AG10803 (cell line): ENCODE results near the gene SYT13.
"Not testable (repeated sequence)": the region's sequence is repeated elsewhere in the genome, so short reads cannot be mapped to it uniquely, and the experiment has no call there.

Experiments
- DNase-seq: peaks from one replicate; pipeline ENCODE4 v3.0.0; 2010; ENCODE audit warnings: low read depth
- H3K4me3 ChIP-seq: 2 replicates; pipeline ENCODE4 v1.5.1; 2011; ENCODE audit warnings: mild to moderate bottlenecking, low read length, control low read depth
- TF ChIP-seq, protein P1 (sequence below): conservative IDR thresholded peaks from 2 replicates; pipeline ENCODE4 v1.5.1; 2011; ENCODE audit warnings: mild to moderate bottlenecking, low read length, control low read depth, inconsistent platforms

Gene SYT13

DNA sequence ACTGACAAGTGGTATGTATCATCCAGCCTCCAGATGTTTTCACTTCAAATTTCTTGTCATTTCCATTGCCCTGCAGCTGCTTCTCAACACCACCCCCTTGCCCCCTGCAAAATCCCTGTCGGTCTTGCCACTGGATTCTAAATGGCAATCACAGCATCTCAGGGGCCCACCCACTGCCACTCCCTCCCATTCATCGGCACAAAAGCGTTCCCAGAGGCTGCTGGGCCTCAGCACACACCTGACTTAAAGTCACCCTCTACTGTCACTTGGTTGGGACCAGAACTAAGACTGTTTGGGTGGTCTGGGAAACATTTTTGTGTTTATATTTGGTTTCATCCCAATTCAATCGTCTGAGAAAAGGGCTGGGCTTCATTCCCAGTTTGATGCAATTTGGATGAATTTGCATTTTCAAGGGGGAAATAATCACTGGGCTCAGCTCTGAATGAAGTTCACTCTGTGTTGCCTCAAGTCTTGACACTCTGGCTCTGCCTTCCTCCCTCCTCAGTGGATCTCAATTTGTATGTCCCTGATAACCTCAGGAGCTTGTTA, 27.1 kb downstream of the SYT13 start:
- no peak overlapping the region for H3K4me3 ChIP-seq
- TF ChIP-seq, protein P1, sequence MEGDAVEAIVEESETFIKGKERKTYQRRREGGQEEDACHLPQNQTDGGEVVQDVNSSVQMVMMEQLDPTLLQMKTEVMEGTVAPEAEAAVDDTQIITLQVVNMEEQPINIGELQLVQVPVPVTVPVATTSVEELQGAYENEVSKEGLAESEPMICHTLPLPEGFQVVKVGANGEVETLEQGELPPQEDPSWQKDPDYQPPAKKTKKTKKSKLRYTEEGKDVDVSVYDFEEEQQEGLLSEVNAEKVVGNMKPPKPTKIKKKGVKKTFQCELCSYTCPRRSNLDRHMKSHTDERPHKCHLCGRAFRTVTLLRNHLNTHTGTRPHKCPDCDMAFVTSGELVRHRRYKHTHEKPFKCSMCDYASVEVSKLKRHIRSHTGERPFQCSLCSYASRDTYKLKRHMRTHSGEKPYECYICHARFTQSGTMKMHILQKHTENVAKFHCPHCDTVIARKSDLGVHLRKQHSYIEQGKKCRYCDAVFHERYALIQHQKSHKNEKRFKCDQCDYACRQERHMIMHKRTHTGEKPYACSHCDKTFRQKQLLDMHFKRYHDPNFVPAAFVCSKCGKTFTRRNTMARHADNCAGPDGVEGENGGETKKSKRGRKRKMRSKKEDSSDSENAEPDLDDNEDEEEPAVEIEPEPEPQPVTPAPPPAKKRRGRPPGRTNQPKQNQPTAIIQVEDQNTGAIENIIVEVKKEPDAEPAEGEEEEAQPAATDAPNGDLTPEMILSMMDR, result no peak
- DNase-seq, result no peak

DNA sequence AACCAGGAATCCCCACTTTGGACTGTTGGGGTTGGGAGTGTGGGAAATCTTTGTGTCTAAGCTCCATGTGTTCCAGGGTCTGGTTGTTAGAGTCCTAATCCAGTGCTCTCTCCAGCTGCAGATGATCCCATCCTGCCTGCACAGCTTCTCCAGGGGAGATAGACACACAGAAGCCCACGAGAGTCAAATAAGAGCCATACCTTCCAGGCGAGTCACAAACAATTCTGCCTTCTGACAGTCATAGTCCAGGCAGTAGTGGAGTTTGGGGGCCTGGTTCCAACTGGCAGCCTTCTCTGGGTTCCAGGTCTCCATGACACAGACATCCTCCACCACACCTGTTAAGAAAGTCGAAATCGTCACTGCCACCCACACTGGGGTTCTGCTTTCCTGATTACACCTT, 32.1 kb downstream of the SYT13 start:
- H3K4me3 ChIP-seq, result no peak overlapping the region
- TF ChIP-seq, protein P1, result no peak

DNA sequence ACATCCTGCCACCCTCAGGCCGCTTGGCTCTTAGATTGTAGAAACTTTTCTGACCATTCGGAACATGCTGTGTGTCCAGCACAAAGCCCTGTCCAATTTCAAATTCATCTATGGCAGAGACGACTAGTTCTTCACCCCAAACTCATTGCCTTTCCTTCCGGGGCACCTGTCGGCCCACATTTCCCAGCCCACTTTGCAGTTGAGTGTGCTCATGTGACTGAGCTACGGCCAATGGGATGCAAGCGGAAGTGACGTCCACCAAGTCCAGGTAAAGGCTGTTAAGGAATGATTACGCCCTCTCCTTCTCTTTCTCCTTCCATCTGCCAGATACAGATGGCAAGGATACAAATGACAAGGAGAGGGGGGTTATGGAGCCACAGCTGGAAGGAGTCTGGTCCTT, 32.5 kb downstream of the SYT13 start:
- TF ChIP-seq, protein P1, result no peak
- no peak overlapping the region for H3K4me3 ChIP-seq
- DNase-seq, result no peak

More for the DNA sequence above, 32.1 kb downstream of the SYT13 start:
- no peak for DNase-seq

DNA sequence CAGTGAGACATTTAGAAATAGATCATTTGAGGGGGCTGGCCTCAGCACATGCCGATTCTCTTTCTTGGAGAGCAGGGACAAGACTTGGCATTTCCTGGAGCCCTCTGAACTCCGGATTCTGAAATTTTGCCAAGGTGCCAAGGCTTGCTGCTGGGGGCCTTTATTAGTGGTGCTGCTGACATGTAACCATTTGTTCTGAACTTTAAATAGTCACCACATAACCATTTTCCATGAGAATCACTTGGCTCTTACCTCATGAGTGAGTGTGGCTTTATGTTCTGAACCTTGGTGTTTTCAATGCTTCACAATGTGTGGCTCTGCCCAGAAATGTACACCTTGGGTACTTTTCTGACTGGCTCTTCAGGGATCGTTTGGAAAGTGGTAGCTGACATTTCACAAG, 33.3 kb downstream of the SYT13 start:
- TF ChIP-seq, protein P1, result no peak
- DNase-seq, result no peak

DNA sequence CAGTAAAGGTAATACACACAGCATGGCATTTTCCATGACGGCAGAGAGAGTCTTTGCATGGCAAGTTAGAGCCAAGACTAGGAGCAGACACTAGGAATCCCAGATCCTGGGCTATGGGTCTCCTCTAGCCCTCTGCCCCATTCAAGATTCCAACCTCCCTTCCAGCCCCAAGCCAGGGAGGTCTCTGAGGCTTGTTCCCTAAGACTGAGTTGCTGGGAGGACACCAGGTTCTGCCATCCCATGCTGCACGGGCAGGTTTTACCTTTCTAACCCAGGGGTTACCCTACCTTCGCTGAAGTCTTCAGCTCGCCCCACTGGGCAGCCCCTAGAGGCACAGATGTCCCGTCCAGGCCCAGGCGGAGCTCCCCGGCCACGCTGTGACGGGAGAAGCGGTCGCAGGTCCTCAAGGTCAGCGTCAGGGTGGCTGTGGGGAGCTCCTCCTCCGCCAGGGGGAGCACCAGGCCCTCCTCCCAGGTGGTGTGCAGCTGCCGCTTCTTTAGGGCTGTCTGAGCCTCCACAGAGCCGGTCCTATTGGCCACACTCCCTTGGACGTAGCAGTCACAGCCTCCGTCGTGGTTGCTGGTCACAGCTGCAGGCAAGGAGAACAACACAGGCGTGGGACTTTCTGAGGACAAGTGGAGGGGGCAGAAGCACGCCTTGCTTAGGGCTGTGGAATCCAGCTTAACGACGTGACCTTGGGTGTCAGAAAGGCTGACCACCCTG, 33.8 kb downstream of the SYT13 start:
- peak; percentile 49 for DNase-seq
- no peak overlapping the region for H3K4me3 ChIP-seq
- TF ChIP-seq, protein P1, result peak; percentile 63

More for the DNA sequence above, 33.3 kb downstream of the SYT13 start:
- H3K4me3 ChIP-seq, result no peak overlapping the region

DNA sequence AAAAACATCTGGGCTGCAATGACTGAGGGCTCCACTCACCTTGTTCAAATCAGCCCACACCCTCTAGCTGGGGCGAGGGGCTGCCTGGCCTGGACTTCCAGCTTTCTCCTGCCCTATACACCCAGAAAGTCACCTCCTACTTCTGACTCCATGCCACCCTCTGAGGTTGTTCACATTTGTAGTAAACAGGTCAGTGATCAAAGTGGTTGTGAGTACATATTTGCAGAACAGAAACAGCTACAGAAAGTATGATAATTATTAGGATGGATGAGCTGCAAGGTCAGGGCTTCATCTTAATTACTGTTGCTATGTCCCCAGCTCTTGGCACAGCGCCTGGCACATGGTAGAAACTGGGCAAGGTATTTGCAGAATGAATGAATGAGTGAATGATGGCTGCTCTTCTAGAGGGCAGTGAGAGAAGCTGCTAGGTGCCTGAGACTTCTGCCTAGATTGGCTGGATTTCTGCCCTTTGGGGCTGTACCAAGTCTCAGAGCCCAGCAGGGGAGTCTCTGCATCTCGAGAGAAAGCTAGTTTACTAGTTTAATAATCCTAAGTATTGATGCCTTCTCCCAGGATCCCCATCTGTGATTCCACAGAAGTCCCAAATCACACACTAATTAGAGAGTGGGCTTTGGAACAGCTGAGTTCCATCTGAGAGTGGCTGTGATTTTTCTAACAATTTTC, 36.0 kb downstream of the SYT13 start:
- no peak overlapping the region for H3K4me3 ChIP-seq
- no peak for DNase-seq
- TF ChIP-seq, protein P1, result no peak

DNA sequence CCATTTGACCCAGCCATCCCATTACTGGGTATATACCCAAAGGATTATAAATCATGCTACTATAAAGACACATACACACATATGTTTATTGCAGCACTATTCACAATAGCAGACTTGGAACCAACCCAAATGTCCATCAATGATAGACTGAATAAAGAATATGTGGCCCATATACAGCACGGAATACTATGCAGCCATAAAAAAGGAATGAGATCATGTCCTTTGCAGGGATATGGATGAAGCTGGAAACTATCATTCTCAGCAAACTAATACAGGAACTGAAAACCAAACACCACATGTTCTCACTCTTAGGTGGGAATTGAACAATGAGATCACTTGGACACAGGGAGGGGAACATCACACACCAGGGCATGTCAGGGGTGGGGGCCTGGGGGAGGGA, 36.8 kb downstream of the SYT13 start:
- DNase-seq, H3K4me3 ChIP-seq: not testable (repeated sequence)
